NCI-H446 treated with DMSO at 0.1 percent for 48 hours (cell line): ENCODE data around the gene POC5.
"Not testable (repeated sequence)": the region's sequence is repeated elsewhere in the genome, so short reads cannot be mapped to it uniquely, and the experiment has no call there.

Source experiments
- DNase-seq: peaks from one replicate; lab custom pipeline; 2025; lab: John Stamatoyannopoulos, UW

POC5 gene, protein sequence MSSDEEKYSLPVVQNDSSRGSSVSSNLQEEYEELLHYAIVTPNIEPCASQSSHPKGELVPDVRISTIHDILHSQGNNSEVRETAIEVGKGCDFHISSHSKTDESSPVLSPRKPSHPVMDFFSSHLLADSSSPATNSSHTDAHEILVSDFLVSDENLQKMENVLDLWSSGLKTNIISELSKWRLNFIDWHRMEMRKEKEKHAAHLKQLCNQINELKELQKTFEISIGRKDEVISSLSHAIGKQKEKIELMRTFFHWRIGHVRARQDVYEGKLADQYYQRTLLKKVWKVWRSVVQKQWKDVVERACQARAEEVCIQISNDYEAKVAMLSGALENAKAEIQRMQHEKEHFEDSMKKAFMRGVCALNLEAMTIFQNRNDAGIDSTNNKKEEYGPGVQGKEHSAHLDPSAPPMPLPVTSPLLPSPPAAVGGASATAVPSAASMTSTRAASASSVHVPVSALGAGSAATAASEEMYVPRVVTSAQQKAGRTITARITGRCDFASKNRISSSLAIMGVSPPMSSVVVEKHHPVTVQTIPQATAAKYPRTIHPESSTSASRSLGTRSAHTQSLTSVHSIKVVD

GRCh38 chr5:75717082-75717922 is at the start of gene POC5:
Gene POC5 (minus strand): TSS chr5:75717437. CDS start chr5:75712937, 4,500 bp downstream.
- peak; percentile 92 for DNase-seq

- no peak for DNase-seq
Observed at GRCh38 chr5:75758116-75758515, 40.9 kb upstream of the POC5 start.

GRCh38 chr5:75756981-75757380 is 39.7 kb upstream of the POC5 start:
- DNase-seq: no peak

DNA sequence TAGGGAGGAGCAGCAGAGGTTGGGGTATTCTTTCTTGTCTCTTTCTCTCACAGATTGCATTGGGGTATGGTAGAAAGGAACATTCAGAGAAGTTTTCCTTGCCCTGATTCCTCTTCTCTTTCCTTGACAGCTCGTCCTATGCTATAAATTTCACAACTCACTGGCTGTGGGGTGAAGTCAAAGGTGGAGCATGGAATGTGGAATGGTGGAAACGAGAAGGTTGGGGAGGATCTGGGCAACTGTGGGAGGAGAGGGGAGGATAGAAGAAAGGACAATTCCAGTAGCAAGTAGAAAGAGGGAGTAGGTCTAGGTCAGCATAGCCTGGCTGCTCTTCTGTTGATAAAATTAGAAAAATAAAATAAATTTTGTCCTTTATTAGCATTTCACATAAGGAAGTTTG is 39.0 kb upstream of the POC5 start:
- DNase-seq: no peak

DNA sequence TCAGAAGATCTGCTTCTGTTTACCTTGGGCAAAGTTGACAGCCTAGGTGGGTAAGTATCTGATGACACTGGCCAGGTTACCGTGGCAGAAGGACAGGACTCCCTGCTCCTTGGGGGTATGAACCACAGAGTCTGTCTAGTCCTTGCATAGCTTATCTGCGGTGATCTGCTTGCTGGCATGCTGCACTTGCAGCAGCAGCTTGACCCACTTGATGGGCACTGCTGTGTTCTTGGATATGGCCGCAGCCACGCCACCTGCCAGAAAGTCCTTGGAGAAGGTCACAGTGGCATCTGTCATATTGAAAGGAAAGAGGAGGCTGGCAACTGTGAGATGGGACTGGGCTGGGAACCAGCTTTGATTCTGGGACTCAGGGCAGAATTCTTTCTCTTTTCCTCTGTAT is 35.9 kb upstream of the POC5 start:
- no peak for DNase-seq

DNA sequence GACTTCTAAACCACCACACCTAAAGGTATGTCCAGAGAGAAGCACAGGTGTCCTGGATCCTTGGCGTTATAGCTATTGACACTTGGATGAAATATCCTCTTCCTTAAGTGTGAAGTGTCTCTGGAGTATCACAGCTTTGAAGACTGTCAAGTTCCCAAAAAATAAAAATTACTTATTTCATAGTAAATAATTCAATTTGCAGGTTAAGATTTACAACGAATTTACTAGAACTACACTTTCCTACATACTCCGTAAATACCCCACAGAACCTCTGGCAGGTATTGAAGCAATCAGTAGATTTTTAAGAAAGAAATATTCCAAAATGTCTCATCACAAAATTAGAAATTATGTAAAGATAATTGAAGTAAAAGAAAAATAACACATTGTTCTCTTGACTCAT is 27.1 kb upstream of the POC5 start:
- DNase-seq: no peak

DNA sequence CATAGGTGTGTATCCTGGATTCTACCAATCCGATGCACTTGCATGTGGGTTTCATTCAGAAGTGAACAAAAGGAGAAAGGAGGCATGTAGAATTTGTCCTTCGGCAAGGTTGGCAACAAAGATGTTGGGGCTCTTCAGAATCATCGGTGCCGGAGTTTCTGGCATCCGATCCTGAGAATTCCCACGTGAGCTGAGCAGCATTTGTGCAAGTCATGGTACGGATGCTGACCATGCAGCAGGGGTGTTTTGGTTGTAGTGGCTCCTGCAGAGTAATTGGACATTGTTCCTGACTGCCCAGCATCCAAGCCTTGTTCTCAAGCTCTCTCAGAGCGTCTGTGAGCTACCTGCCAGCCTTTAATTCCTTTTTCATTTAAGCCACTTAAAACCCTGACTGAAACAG is 19.0 kb upstream of the POC5 start:
- no peak for DNase-seq

GRCh38 chr5:75734913-75735789 is 17.9 kb upstream of the POC5 start:
- no peak for DNase-seq

GRCh38 chr5:75733767-75734166 is 16.5 kb upstream of the POC5 start:
- no peak for DNase-seq

DNA sequence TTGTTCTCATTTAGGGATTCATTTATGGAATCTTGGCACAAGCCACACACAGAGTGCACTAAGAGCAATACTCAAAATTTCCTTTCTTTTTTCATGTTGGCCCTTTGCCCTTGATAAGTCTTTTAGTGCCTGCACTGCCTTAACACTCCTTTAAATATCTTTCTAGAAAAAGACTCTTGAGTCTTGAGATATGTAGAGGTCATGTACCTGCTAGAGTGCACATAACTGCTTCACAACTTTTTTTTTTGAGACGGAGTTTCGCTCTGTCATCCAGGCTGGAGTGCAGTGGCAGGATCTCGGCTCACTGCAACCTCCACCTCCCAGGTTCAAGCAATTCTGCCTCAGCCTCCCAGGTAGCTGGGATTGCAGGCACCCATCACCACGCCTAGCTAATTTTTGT is 14.3 kb upstream of the POC5 start:
- not testable (repeated sequence) for DNase-seq

DNA sequence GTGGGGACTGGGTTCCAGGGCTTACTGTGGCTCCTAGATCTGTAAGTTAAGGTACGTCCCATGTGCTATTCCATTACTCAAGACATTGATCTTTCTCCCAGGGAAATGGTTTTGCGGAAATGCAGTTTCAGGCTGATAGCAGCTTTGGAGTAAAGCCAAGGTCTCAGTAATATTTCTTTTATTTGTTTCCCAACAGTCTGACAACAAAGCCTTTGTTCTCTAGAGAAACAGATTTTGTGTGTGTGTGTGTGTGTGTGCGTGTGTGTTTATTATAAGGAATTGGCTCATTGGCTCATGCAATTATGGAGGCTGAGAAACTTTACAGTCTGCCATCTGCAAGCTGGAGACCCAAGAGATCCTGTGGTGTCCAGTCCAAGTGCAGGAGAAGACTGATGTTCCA is 12.1 kb upstream of the POC5 start:
- DNase-seq: no peak

DNA sequence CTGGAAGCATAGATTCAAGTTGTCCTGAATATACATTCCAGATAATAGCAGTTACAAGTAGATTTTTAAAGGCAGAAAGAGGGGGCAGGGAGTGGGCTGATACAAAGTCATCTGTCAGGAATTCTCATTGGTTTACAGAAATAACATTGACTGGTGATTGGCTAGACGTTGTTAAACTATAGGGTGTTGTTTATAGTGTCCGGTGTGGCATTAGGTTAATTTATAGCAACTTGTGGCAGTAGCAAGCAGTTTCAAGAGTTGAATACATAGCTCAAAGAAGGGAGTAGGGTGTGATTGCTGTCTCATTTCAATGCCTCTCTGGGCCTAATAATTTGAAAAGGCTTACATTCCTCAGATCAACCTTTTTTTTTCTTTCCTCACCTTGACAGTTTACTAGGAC is 10.7 kb upstream of the POC5 start:
- DNase-seq: no peak

DNA sequence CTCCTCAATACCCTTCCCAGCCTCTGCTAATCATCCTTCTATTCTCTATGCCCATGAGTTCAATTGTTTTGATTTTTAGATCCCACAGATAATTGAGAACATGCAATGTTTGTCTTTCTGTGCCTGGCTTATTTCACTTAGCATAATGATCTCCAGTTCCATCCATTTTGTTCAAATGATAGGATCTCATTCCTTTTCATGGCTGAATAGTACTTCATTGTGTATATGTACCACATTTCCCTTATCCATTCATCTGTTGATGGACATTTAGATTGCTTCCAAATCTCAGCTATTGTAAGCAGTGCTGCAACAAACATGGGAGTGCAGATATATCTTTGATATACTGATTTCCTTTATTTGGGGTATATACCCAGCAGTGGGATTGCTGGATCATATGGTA is 9.0 kb upstream of the POC5 start:
- DNase-seq: not testable (repeated sequence)

DNA sequence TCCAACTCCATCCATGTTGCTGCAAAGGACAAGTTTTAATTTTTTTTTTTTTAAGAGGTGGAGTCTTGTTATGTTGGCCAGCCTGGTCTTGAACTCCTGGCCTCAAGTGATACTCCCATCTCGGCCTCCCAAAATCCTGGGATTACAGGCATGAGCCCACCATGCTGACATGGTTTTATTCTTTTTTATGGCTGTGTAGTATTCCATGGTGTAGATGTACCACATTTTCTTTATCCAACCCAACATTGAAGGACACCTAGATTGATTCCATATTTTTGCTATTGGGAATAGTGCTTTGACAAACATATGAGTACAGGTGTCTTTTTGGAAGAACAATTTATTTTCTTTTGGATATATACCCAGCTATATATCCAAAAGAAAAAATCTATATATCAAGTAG is 6.1 kb upstream of the POC5 start:
- no peak for DNase-seq

GRCh38 chr5:75721573-75721972 is 4.3 kb upstream of the POC5 start:
- DNase-seq: no peak

DNA sequence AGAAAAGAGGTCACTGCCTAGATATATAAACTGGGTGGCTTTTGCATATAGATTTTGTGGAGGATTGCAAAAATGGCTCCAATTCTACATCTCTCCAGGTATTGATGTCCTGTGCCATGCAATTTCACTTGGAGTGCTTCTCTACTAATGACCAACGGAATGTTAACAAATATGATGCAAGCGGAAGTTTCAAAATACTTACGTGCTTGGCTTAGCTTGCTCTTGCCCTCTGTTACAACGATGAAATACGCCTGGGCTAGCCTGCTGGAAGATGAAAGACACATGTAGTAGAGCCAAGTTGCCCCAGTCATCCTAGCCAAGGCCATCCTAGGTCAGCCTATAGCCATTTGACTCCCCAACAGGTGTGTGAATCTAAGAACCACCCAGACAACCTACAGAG is 3.6 kb upstream of the POC5 start:
- DNase-seq: no peak

GRCh38 chr5:75716715-75717081 is 539 bp downstream of the POC5 start:
- DNase-seq: no peak

GRCh38 chr5:75712091-75712490 is 5.1 kb downstream of the POC5 start:
- DNase-seq: no peak

GRCh38 chr5:75711151-75711550 is 6.1 kb downstream of the POC5 start:
- no peak for DNase-seq

DNA sequence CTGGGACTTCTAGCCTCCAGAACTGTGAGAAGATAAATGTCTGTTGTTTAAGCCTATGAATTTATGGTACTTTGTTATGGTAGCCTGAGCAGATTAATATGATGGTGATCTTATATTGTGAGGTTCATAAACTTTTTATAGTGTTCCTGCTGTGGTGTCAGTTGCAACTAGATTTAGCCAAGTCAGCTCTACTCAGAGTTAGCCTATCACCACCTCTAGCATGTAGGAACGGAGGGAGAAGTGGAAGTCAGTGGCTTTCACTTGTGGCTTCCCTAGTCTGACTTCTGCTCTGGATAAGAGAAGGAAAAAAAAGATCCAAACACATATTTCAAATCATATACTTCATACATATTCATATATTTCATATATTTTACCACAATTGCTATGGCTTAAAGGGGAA is 6.6 kb downstream of the POC5 start:
- no peak for DNase-seq

DNA sequence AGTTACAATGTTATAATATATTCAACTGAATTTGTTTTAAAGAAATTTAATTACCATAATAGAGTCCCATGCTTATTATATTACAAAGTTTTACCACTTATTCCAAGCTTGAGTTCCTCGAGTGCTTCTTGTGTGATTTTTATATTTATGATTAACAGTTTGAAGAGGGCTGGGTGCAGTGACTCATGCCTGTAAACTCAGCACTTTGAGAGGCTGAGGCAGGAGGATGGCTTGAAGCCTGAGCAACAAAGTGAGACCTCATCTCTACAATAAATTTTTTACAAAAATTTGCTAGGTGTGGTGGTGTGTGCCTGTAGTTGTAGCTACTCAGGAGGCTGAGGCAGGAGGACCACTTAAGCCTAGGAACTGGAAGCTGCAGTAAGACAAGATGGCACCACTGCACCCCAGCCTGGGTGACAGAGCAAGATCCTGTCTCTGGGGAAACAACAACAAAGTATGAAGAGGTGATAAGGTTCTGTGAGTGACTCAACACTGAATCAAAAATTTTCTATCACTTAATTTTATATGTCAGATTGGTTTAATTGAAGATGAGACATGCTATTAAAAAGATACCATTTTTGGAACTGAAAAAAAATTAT is 9.2 kb downstream of the POC5 start:
- DNase-seq: no peak

DNA sequence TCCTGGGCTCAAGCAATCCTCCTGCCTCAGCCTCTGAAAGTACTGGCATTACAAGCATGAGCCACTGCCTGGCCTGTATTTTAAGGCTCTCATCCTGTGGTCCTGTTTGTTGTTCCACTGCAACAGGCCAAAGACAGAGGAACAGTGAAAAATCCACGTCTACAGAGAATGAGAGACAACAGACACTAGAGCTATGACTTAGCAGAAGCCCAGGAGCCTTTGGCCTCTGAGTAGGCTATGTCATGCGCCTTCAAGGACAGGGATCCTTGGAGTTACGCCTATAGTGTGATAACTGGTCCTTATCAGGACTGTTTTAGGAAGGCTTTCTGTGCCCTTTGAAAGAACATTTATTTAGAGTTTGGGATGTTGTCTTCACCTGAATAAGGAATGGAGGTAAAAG is 10.5 kb downstream of the POC5 start:
- DNase-seq: no peak
